Frontal cortex (tissue), 4 donors: ENCODE data around the gene RANBP3L. TPM values are rescaled to one million over a fixed set of nuclear protein-coding genes. Genes with fewer than 3 reads are reported as not detected.
"Not testable (repeated sequence)": the region's sequence is repeated elsewhere in the genome, so short reads cannot be mapped to it uniquely, and the experiment has no call there.

Experiments used
- DNase-seq, 2 donors: peaks; one replicate each; pipeline ENCODE4 v3.0.0; 2012; ENCODE audit warnings: low spot score in 2 of 2
- FAIRE-seq: peaks from 2 replicates; lab custom pipeline; 2012; peaks lifted over from hg19 to GRCh38; lab: Jason Lieb, UNC
- total RNA-seq: library from RNA; depleted of rRNA; stranded (reverse); fragments of >200 nt; gene quantifications from one replicate; pipeline ENCODE4 v1.2.3, GENCODE V29; 2014
- donor health status: control.
- donor health status: control.
- donor health status: control.

The RANBP3L gene
- total RNA-seq, 1 donor from 2014 or later, result 10.6 TPM

DNA sequence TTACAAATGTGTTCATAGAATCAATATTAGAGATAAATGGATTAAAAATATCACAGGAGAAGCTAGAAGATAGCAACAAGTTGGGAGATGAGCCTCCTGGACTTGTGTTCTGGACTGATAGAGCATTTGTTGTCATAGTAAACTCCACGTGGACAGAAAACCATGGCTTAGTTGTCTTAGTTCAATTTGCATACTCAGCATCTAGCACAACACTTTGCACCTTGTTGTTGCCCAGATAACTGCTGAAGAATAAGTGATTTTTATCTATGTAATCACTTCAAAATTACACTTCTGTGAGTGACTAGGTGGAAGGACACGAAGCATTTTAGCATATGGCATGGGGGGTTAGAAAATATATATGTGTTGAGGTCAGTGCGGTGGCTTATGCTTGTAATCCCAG lies 4.0 kb downstream of the RANBP3L start:
- no peak for FAIRE-seq
- DNase-seq, result no peak

DNA sequence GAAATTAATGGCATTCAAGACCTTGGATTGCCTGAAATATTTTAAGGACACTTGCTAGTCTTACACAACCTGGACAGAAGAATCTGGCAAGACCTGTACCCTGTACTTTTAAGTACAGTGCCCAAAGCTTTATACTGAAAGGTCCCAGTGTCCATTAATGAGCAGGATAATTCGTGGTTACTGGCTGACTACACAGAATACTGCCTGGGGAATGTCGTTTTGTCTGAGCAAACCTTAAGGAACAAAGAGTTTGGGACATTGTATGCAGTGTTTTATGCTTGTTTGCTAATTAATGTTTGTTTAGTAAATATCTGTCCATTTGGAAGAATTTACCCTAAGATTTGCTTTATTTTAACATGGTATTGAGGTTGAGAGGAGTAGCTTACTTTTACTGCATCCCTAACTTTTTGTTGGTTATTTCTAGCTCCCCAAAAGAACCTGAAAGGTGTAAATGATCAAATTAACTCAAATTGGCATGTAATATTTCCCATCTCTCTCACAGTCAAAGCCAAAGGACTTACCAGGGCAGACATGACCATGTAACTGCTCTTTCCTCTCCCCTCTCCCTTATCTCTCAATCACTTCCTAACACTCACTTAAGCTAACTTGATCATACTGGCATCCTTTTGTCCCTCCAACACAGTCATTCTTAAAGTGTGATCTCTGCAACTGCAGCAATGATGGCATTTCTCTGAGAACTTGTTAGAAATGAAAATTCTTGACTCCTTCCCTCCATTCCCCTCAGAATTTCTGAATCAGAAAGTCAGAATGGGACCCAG lies 15.7 kb downstream of the RANBP3L start:
- DNase-seq, result no peak
- FAIRE-seq, result no peak

- FAIRE-seq, DNase-seq: not testable (repeated sequence)
Observed at GRCh38 chr5:36283775-36284174, 17.9 kb downstream of the RANBP3L start.

DNA sequence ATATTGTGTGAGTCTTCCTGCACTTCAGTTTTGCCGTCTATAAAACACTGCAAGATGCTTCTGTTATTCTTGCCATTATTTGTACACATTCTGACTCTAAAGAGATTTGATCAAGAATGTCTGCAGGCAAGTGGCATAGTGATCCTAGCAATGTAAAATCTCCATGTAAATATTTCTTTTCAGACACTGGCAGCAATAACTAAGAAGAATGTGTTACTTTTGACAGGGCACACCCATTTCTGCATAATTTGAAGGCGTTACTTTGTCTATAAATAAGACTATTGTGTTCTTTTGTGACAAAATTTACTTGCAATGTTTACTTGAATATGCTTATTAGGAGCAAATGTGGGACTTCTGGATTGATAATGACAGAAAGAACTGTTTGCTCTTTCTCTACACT lies 20.1 kb downstream of the RANBP3L start:
- no peak for DNase-seq

GRCh38 chr5:36279054-36279698 lies 22.5 kb downstream of the RANBP3L start:
- no peak for FAIRE-seq
- no peak for DNase-seq

More for the DNA sequence above, 20.1 kb downstream of the RANBP3L start:
- no peak for FAIRE-seq

- no peak for FAIRE-seq
- no peak for DNase-seq
Observed at GRCh38 chr5:36277521-36278176, 24.1 kb downstream of the RANBP3L start.

DNA sequence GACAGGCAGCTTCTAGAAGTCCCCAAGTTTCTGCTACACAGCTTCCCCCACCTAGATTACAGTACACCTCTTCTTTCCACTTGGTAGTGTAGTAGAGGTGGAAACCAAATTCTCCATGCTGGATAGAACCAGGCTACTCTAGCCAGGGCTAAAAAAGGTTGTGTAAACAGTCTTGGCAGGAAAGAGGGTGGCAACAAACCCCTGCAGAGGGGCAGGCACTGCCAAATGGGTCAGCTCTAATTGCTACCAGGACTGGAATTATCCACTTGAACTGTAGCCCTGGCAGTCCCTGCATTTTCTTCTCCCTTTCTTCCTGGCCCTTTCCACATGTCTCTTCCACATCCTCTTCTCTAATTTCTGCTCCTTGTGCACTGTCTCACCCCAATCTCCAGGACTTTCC lies 24.8 kb downstream of the RANBP3L start:
- FAIRE-seq (no peak), DNase-seq (no peak)

DNA sequence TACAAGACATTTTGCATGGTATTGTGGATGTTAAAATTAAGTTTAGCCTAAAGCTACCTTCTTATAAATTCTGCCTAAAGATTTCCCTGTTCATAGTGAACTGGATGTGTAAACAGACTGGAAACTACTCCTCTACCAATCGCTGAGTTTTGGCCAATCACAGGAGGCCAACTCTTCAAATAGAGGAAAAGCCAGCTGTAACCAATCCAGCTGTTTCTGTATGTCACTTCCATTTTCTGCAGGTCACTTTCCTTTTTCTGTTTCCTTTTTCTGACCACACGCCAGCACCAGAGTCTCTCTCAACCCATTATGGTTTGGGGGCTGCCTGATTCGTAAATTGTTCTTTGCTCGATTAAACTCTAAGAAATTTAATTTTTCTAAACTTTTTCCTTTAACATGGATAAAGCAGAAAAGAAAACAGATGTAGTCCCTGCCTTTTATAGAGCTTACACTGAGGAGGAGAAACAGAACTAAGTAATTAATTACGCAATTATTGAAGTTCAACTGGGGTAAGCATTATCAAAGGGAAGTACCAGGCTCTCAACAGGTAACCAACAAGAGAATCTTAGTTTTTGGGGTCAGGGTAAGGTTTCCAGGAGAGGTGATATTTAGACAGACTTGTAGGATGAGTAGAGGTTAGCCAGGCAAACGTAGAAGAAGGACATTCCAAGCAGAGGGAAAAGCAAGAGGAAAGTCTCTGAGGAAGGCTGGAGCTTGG lies 27.7 kb downstream of the RANBP3L start:
- DNase-seq, result no peak

DNA sequence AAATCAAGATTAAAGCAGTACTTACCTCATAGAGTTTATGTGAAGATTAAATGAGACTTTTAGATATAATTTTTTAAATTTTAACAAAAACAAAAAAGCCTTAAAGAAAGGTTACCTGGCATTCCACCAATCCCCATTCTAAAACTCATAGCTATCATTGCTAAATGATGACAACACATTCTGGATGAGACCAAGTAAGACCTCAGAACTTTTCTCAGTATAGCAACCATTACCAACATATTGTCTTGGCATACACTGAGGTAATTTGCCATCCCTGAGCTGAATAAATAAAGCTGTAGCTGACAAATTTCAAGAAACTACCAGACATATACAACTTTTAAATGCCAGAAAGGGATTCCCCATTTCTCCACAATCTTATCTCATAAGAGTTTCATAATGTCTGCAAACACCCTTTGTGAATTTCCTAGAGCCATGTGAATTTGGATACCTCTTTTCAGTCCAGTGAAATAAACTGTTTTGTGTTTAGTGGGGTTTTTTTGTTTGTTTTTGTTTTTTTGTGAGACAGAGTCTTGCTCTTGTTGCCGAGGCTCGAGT lies 29.5 kb downstream of the RANBP3L start:
- no peak for FAIRE-seq
- DNase-seq, result no peak

More for the DNA sequence above, 27.7 kb downstream of the RANBP3L start:
- no peak for FAIRE-seq

- peak; percentile 15 for FAIRE-seq
- no peak for DNase-seq
Observed at GRCh38 chr5:36270876-36271575, 30.7 kb downstream of the RANBP3L start.

GRCh38 chr5:36270175-36270574 lies 31.5 kb downstream of the RANBP3L start:
- FAIRE-seq (no peak), DNase-seq (no peak)

DNA sequence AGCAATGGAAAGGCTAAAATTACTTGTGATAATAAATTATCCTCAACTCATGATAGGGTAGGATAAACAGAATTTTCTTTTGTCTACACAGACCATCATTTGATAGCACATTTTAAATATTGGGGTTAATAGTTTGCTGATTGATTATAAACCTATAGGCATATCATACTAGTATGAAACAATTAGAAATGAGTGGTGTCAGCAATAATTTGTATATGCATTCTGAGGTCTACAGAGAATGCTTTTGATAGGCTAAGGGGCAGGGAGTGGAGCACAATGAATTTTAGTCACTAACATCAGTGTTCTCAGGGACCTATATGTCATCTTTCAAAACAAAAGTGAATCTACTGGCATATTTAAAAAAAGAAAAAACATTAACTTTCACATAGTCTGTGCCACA lies 32.2 kb downstream of the RANBP3L start:
- FAIRE-seq, result no peak

DNA sequence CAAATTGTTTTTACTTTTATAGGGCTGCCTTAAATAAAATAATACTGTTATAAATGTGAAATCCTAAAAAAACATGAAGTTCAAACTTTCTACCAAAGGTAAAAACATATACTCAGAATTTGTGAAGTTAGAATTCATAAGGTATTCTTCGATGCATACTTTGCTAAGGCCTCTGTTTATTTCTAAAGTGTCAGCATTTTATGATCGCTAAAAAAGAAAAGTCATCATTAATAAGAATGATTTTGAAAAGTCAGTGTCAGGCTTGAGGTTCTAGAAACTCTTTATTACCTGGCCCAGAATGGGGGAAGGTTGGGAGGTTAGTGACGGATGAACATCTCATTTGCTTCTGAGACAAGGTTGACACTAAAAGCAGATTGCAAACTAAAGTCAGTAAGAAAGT lies 33.8 kb downstream of the RANBP3L start:
- DNase-seq, result no peak
- FAIRE-seq, result no peak

More for the DNA sequence above, 32.2 kb downstream of the RANBP3L start:
- DNase-seq, result no peak

DNA sequence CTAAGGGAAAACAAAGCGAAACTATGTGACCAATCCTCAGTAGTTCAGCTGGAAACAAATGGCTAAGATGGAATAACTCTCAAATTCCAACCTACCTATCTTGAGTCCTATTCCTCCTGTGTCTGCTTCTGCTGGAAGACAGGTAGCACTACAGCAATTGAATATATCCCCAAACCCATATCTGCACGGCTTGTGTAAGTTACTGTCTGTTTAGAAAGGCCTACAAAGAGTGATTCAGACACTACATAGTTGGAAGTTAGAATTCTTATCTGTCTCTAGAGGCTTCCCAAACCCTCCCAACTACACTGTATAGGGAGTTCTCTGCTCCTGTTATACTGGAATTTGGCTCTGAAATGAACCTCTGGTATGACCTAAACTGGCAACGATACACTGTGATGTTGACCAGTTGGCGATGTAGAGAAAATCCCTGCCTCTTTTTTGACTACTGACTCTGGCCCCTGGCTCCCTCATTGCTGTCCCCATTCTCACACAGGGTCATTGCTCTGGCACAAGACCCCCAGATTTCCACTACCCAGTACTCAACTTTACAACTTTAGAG lies 37.4 kb downstream of the RANBP3L start:
- FAIRE-seq (no peak), DNase-seq (no peak)

- FAIRE-seq (no peak), DNase-seq (no peak)
Observed at GRCh38 chr5:36261186-36261585, 40.5 kb downstream of the RANBP3L start.

- no peak for FAIRE-seq
Observed at GRCh38 chr5:36253575-36253974, 48.1 kb downstream of the RANBP3L start.

GRCh38 chr5:36252722-36253365 lies 48.9 kb downstream of the RANBP3L start:
- FAIRE-seq, result no peak
- no peak for DNase-seq

More at GRCh38 chr5:36253575-36253974, 48.1 kb downstream of the RANBP3L start:
- DNase-seq, result no peak

- DNase-seq, result no peak
Observed at GRCh38 chr5:36251218-36251617, 50.5 kb downstream of the RANBP3L start.

GRCh38 chr5:36250427-36250826 lies 51.3 kb downstream of the RANBP3L start:
- FAIRE-seq, result no peak
- no peak for DNase-seq

More at GRCh38 chr5:36251218-36251617, 50.5 kb downstream of the RANBP3L start:
- no peak for FAIRE-seq
